CD4-positive, CD25-positive, alpha-beta regulatory T cell (primary cell): ENCODE results near the gene SLC7A9. TPM values are rescaled to one million over a fixed set of nuclear protein-coding genes. Genes with fewer than 3 reads are reported as not detected.

ENCODE experiments used
- ATAC-seq, 2 donors: fragments of 150-1000 bp; cut with Tn5 transposase; one replicate each; pipeline ENCODE4 v1.10.0; 2021; ENCODE audit warnings: low read depth in 2 of 2, moderate number of reproducible peaks in 2 of 2, moderate library complexity in 1 of 2
- DNase-seq, 3 donors: peaks; one replicate each; pipeline versions ENCODE4 v3.0.0 to v3.0.0-alpha.2; 2012 to 2022; ENCODE audit warnings: mixed read lengths in 1 of 3
- H3K27ac ChIP-seq: one replicate; pipeline ENCODE4 v1.7.0; 2013; ENCODE audit warnings: mild to moderate bottlenecking, low read length; ENCODE audit not compliant: insufficient read depth, poor library complexity, severe bottlenecking
- H3K27me3 ChIP-seq: one replicate; pipeline ENCODE4 v1.7.0; 2013; ENCODE audit warnings: low read length; ENCODE audit not compliant: control insufficient read depth, insufficient read depth
- H3K36me3 ChIP-seq: one replicate; pipeline ENCODE4 v1.7.0; 2013; ENCODE audit warnings: mild to moderate bottlenecking, low read length, moderate library complexity; ENCODE audit not compliant: control insufficient read depth, insufficient read depth
- H3K4me1 ChIP-seq: 2 replicates; pipeline ENCODE4 v1.7.0; 2013; ENCODE audit warnings: mild to moderate bottlenecking, low read length; ENCODE audit not compliant: insufficient read depth, control insufficient read depth, poor library complexity, severe bottlenecking
- H3K4me3 ChIP-seq: one replicate; pipeline ENCODE4 v1.7.0; 2013; ENCODE audit warnings: low read depth, mild to moderate bottlenecking, low read length, moderate library complexity
- H3K9me3 ChIP-seq, 2 experiments: 1 replicate in 1 of 2; 2 replicates in 1 of 2; pipeline ENCODE4 v1.7.0; 2013; ENCODE audit warnings: low read length in 2 of 2, mild to moderate bottlenecking in 1 of 2, moderate library complexity in 1 of 2; ENCODE audit not compliant: control insufficient read depth in 2 of 2
- H3K27ac Mint-ChIP-seq, 3 donors: one replicate each; pipeline ENCODE4 v1.8.0; 2020 to 2022; ENCODE audit warnings: mild to moderate bottlenecking in 3 of 3, mixed read lengths in 3 of 3, moderate library complexity in 2 of 3
- H3K27me3 Mint-ChIP-seq: one replicate; pipeline ENCODE4 v1.8.0; 2022; ENCODE audit warnings: mild to moderate bottlenecking, mixed read lengths
- H3K36me3 Mint-ChIP-seq: one replicate; pipeline ENCODE4 v1.8.0; 2020; ENCODE audit warnings: mixed read lengths
- H3K4me1 Mint-ChIP-seq, 4 donors: one replicate each; pipeline ENCODE4 v1.8.0; 2020 to 2022; ENCODE audit warnings: mixed read lengths in 4 of 4, mild to moderate bottlenecking in 1 of 4
- H3K4me3 Mint-ChIP-seq, 4 donors: one replicate each; pipeline ENCODE4 v1.8.0; 2020 to 2022; ENCODE audit warnings: mild to moderate bottlenecking in 4 of 4, mixed read lengths in 4 of 4, moderate library complexity in 3 of 4
- H3K9me3 Mint-ChIP-seq, 7 donors: one replicate each; pipeline ENCODE4 v1.8.0; 2020 to 2022; ENCODE audit warnings: mixed read lengths in 7 of 7, mild to moderate bottlenecking in 3 of 7, moderate library complexity in 2 of 7
- polyA plus RNA-seq, 4 donors: library from polyadenylated mRNA; unstranded; fragments of 300-500 nt; fragmentation: Illumina TruSeq; gene quantifications; one replicate each; pipeline ENCODE4 v1.2.3, GENCODE V29; 2021
- total RNA-seq: library from RNA; stranded (reverse); gene quantifications from one replicate; pipeline ENCODE4 v1.2.3, GENCODE V29; 2022

The SLC7A9 gene
- total and polyA plus RNA-seq, 5 donors from 2014 or later, result 0.32 TPM; not detected in 4

DNA sequence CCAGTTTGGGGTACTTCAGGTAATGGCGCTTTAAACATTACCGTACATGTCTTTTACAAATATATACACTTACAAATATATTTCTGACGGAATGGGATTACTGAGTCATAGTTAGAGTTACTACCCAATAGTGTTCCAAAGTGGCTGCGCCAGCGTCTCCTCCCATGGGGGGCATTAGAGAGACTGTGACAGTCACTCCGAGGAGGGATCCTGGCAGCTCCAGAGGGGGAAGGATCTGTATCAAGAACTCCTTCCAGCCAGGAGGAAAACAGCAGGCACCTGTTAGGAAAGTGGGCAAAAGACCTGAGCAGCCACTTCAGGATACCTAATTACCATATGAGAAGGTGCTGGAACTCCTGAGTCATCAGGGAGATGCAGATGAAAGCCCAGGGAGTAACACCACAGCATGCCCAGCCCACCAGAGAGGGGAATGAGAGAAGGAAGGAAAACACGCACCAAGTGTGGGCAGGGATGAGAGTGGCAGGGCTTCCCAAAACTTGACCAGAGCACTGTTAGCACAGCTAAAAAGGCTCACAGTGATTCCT, 52.9 kb downstream of the SLC7A9 start:
- no peak for ATAC-seq
- no peak overlapping the region for H3K4me3 ChIP-seq
- H3K27ac Mint-ChIP-seq, result peak overlapping the region in 1 of 3 donors; percentile 17

DNA sequence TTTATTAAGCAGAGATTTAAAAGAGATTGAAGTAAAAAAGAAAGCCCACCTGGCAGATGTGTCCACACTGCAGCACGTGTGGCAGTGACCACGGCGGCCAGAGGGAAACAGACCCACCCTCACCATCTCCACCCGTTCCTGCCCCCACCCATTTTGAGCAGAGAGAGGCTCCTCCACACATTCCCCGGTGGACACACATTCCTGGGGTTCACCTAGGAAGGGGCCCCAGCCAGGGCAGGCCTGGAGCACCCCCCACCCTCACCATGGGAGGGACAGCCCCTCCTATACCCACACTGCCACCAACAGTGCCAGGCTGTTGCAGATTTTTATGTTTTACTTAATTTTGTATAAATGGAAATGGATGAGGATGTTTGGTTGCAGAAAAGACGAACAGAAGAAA, 54.9 kb downstream of the SLC7A9 start:
- peaks cover 3% of the 10 kb centered on the region for H3K27me3 Mint-ChIP-seq
- DNase-seq (no peak), ATAC-seq (no peak)
- no peak overlapping the region for H3K4me3 ChIP-seq
- H3K4me3 Mint-ChIP-seq, result no peak overlapping the region
- no peaks in the 10 kb centered on the region for H3K9me3 ChIP-seq
- H3K4me1 ChIP-seq, result no peaks in the 10 kb centered on the region
- H3K27ac Mint-ChIP-seq, result no peak overlapping the region
- H3K27ac ChIP-seq, result no peak overlapping the region
- H3K36me3 ChIP-seq, result no peaks in the 10 kb centered on the region
- no peaks in the 10 kb centered on the region for H3K27me3 ChIP-seq
- H3K9me3 Mint-ChIP-seq, result no peaks in the 10 kb centered on the region
- H3K4me1 Mint-ChIP-seq, result peaks cover 5 to 25% (median 9%) of the 10 kb centered on the region in 4 donors
- H3K36me3 Mint-ChIP-seq, result no peaks in the 10 kb centered on the region

More for the DNA sequence above, 52.9 kb downstream of the SLC7A9 start:
- Histone ChIP-seq H3K27me3 (no peaks in the 10 kb centered on the region), H3K4me1 (no peaks in the 10 kb centered on the region), H3K36me3 (no peaks in the 10 kb centered on the region), H3K27ac (no peak overlapping the region), H3K9me3 (no peaks in the 10 kb centered on the region)
- DNase-seq, result no peak
- no peak overlapping the region for H3K4me3 Mint-ChIP-seq
- H3K9me3 Mint-ChIP-seq, result no peaks in the 10 kb centered on the region
- H3K36me3 Mint-ChIP-seq, result no peaks in the 10 kb centered on the region
- peaks cover 12% of the 10 kb centered on the region for H3K27me3 Mint-ChIP-seq
- H3K4me1 Mint-ChIP-seq, result peaks cover 0 to 34% (median 5%) of the 10 kb centered on the region in 4 donors

DNA sequence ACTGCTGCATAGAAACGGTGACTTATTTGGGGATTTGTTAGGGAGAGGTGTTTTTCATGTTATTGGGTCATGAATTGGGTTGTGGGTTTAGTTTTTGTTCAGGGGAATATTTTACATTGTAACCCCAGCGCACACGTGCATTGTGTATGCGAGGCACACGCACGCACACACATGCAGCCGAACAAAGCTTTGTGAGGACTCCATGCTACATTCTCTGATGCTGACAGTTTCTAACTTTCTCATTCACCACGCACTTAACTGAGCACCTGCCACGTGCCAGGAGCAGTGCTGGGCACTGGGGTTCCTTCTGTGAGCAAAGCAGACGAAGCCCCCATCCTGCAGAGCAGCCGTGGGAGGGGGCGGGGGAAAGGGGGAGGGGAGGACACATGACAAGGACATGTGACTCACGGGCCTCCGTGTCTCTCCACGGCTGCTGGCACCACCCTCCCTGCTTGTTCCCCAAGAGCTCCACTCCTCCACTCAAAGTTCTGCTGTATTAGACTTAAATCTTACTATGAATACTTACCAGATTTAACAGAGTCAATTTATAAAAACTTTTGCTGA, 55.6 kb downstream of the SLC7A9 start:
- no peaks in the 10 kb centered on the region for H3K36me3 ChIP-seq
- H3K36me3 Mint-ChIP-seq, result no peaks in the 10 kb centered on the region
- no peak for ATAC-seq
- H3K9me3 ChIP-seq, result no peaks in the 10 kb centered on the region
- no peak for DNase-seq
- H3K4me1 Mint-ChIP-seq, result peaks cover 9 to 29% (median 15%) of the 10 kb centered on the region in 4 donors
- H3K27me3 Mint-ChIP-seq, result no peaks in the 10 kb centered on the region
- H3K9me3 Mint-ChIP-seq, result no peaks in the 10 kb centered on the region
- no peak overlapping the region for H3K27ac Mint-ChIP-seq
- no peak overlapping the region for H3K27ac ChIP-seq
- no peak overlapping the region for H3K4me3 ChIP-seq
- no peak overlapping the region for H3K4me3 Mint-ChIP-seq
- H3K27me3 ChIP-seq, result no peaks in the 10 kb centered on the region
- H3K4me1 ChIP-seq, result no peaks in the 10 kb centered on the region

DNA sequence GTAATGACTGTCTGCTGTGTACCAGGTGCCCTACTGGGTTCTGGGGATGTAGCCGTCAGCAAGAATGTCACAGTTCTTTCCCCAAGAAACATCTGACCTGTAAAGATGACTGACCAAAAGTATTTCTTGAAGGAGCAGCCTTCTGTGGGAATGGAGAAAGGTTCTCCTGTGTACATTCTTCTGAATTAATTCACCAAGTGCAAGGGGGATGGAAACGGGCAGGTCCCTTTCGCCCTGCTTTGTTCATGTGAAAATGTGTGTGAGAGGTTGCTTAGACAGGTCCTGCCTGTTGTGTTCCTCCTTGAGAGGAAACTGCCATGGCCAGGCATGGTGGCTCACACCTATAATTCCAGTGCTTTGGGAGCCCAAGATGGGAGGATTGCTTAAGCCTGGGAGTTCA, 57.0 kb downstream of the SLC7A9 start:
- no peaks in the 10 kb centered on the region for H3K36me3 ChIP-seq
- no peaks in the 10 kb centered on the region for H3K9me3 Mint-ChIP-seq
- no peak overlapping the region for H3K4me3 ChIP-seq
- H3K9me3 ChIP-seq, result no peaks in the 10 kb centered on the region
- no peak overlapping the region for H3K27ac ChIP-seq
- H3K27me3 ChIP-seq, result no peaks in the 10 kb centered on the region
- H3K27ac Mint-ChIP-seq, result no peak overlapping the region
- no peaks in the 10 kb centered on the region for H3K36me3 Mint-ChIP-seq
- DNase-seq (no peak), ATAC-seq (no peak)
- no peaks in the 10 kb centered on the region for H3K27me3 Mint-ChIP-seq
- H3K4me1 ChIP-seq, result no peaks in the 10 kb centered on the region
- H3K4me1 Mint-ChIP-seq, result peaks cover 9 to 33% (median 17%) of the 10 kb centered on the region in 4 donors
- no peak overlapping the region for H3K4me3 Mint-ChIP-seq

DNA sequence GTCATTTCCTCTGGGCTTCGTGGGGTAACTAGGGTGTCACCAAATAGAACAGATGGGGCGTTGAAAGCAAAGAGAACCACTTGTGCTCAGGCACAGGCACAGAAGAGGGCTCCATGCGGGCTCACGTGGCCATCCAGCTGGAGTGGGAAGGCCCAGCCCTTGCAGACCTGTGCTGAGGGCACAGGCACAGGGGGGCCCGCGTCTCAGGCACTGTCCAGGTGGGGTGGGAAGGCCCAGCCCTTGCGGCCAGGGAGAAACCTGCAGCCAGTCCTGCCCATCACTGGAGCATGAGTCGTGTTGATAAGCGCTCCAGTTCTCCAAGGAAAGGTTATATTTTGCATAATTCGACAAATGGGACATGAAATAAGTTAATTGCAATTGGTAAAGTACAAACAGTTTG, 57.5 kb downstream of the SLC7A9 start:
- no peak for ATAC-seq
- H3K4me3 Mint-ChIP-seq, result no peak overlapping the region
- Histone ChIP-seq H3K36me3 (no peaks in the 10 kb centered on the region), H3K4me3 (no peak overlapping the region), H3K27ac (no peak overlapping the region), H3K27me3 (no peaks in the 10 kb centered on the region), H3K9me3 (no peaks in the 10 kb centered on the region), H3K4me1 (no peaks in the 10 kb centered on the region)
- no peaks in the 10 kb centered on the region for H3K27me3 Mint-ChIP-seq
- peaks cover 9 to 33% (median 17%) of the 10 kb centered on the region in 4 donors for H3K4me1 Mint-ChIP-seq
- H3K36me3 Mint-ChIP-seq, result no peaks in the 10 kb centered on the region
- no peak overlapping the region for H3K27ac Mint-ChIP-seq
- no peak for DNase-seq
- no peaks in the 10 kb centered on the region for H3K9me3 Mint-ChIP-seq

DNA sequence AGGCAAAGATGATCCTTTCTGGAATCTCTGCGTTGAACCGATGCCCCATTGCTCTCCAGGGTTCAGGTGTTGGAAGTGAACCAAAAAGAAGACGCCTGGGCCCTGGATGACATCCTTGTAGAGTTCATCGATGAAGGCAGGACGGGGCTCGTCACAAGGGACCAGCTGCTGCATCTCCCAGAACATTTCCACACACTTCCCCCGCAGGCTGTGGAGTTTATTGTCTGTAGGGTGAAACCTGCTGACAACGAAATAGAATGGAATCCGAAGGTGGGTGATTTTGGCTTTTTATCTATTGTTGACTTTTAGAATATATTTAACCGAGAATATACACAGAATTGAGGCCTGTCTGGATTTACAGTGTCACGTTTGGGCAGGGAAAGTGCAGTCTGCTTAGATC, 58.4 kb downstream of the SLC7A9 start:
- DNase-seq (no peak), ATAC-seq (no peak)
- Mint-ChIP-seq H3K27me3 (no peaks in the 10 kb centered on the region), H3K4me3 (no peak overlapping the region), H3K36me3 (no peaks in the 10 kb centered on the region), H3K4me1 (peaks cover 9 to 33% (median 17%) of the 10 kb centered on the region in 4 donors), H3K9me3 (no peaks in the 10 kb centered on the region), H3K27ac (no peak overlapping the region)
- Histone ChIP-seq H3K27me3 (no peaks in the 10 kb centered on the region), H3K27ac (no peak overlapping the region), H3K36me3 (no peaks in the 10 kb centered on the region), H3K4me1 (no peaks in the 10 kb centered on the region), H3K4me3 (no peak overlapping the region), H3K9me3 (no peaks in the 10 kb centered on the region)

DNA sequence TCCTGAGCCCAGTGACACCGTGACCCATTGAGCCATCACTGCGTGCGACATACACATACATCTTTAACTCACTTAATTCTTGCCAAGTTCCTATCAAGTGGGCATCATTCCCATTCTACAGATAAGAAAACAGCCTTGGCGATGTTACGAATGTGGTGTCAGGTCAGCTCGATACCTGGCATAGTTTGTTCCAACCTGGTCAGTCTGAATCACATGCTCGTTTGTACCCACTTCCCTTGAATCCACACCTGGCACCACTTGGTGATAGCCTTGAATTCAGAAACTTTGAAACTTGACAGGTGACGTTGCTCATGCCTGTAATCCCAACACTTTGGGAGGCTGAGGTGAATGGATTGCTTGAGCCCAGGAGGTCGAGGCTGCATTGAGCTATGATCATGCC, 59.1 kb downstream of the SLC7A9 start:
- Histone ChIP-seq H3K27me3 (no peaks in the 10 kb centered on the region), H3K9me3 (no peaks in the 10 kb centered on the region), H3K4me1 (no peaks in the 10 kb centered on the region), H3K36me3 (no peaks in the 10 kb centered on the region), H3K4me3 (no peak overlapping the region), H3K27ac (no peak overlapping the region)
- Mint-ChIP-seq H3K4me3 (no peak overlapping the region), H3K36me3 (no peaks in the 10 kb centered on the region), H3K27me3 (no peaks in the 10 kb centered on the region), H3K9me3 (no peaks in the 10 kb centered on the region), H3K4me1 (peaks cover 9 to 33% (median 17%) of the 10 kb centered on the region in 4 donors), H3K27ac (peak overlapping the region in 1 of 3 donors; percentile 25)
- ATAC-seq (no peak), DNase-seq (no peak)

DNA sequence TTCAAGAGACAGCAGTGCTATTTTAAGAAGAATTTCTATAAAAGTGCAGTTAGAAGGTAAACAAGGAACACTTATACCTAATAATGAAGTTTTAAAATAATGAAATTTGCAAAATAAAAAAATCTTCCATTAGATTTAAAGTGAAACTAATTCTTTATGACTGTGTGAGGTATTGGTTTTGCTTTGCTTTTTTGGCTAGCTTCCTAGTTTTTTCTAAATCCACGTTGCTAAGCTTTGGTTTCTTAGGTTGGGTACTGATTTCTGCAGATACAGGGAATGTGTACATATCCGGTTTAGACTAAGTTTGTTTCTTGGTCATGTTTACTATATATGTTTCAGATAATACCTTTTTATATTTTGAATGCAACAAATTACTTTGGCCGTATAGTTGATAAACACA, 59.8 kb downstream of the SLC7A9 start:
- Mint-ChIP-seq H3K4me3 (peak overlapping the region in 3 of 4 donors; percentile 20 to 82 (median 63)), H3K27ac (peak overlapping the region in 2 of 3 donors; percentile 84 to 87), H3K4me1 (peaks cover 9 to 30% (median 17%) of the 10 kb centered on the region in 4 donors), H3K27me3 (no peaks in the 10 kb centered on the region), H3K36me3 (no peaks in the 10 kb centered on the region), H3K9me3 (no peaks in the 10 kb centered on the region)
- Histone ChIP-seq H3K4me1 (no peaks in the 10 kb centered on the region), H3K27ac (no peak overlapping the region), H3K27me3 (no peaks in the 10 kb centered on the region), H3K36me3 (no peaks in the 10 kb centered on the region), H3K4me3 (peak overlapping the region; percentile 48), H3K9me3 (no peaks in the 10 kb centered on the region)
- ATAC-seq, result no peak
- no peak for DNase-seq
